ENCODE results near the gene CCDC142. TPM values are rescaled to one million over a fixed set of nuclear protein-coding genes. Genes with fewer than 3 reads are reported as not detected.

The CCDC142 gene
- total and polyA plus RNA-seq, 2 of the 8 experiments (the other 6 are each of a cell fraction or from before 2014, with no cell fraction given) = 6.0 to 10.7 TPM

- TF ChIP-seq CTBP2 (IDR thresholded peaks at IDR 0.05; ENCODE audit: borderline replicate concordance, insufficient read depth, insufficient read length, low read length) = no peak
- TF ChIP-seq HDAC2 (IDR thresholded peaks at IDR 0.05; ENCODE audit: borderline replicate concordance in 1 of 2, low read depth in 2 of 2, low read length in 2 of 2) = peak in 1 of 2 experiments; percentile 37; a peak in 1 of 4 replicates
- no peak for TF ChIP-seq TCF12 (IDR thresholded peaks at IDR 0.05; ENCODE audit: low read depth, low read length)
- peak; percentile 41 to 59; a peak in 1 of 4 replicates for TF ChIP-seq SIN3A (conservative IDR thresholded peaks at IDR 0.05 in 1 of 2, IDR thresholded peaks at IDR 0.05 in 1 of 2; ENCODE audit: low read depth in 1 of 2, low read length in 2 of 2)
- TF ChIP-seq RAD21 (IDR thresholded peaks at IDR 0.05 in 1 of 2, conservative IDR thresholded peaks at IDR 0.05 in 1 of 2; ENCODE audit: low read depth in 2 of 2, low read length in 2 of 2) = 0 out of 4 replicates have a peak, but pooled peaks of 1 of the 2 experiments have one; percentile 3
- TF ChIP-seq KDM5A (IDR thresholded peaks at IDR 0.05; ENCODE audit: low read length) = peak; percentile 91
- TF ChIP-seq TEAD4 (IDR thresholded peaks at IDR 0.05; ENCODE audit: low read depth, low read length) = peak; percentile 74
- TF ChIP-seq, protein P1, sequence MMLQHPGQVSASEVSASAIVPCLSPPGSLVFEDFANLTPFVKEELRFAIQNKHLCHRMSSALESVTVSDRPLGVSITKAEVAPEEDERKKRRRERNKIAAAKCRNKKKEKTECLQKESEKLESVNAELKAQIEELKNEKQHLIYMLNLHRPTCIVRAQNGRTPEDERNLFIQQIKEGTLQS (IDR thresholded peaks at IDR 0.05; ENCODE audit: insufficient read depth, low read depth, low read length) = peak; percentile 58
- 0 out of 2 replicates have a peak, but pooled peaks have one; percentile 1 for TF ChIP-seq BACH1 (IDR thresholded peaks at IDR 0.05; ENCODE audit: low read length)
- no peak for TF ChIP-seq EGR1 (IDR thresholded peaks at IDR 0.05; ENCODE audit: borderline replicate concordance, low read depth, low read length)
- peak; percentile 82 for TF ChIP-seq TAF7 (optimal IDR thresholded peaks at IDR 0.05; ENCODE audit: borderline replicate concordance, low read depth, low read length)
- peak; percentile 30; the same call in 1 of the 2 replicates for TF ChIP-seq POLR2AphosphoS5 (IDR thresholded peaks at IDR 0.05; ENCODE audit: low read depth, low read length)
- peak; percentile 3 for TF ChIP-seq NANOG (IDR thresholded peaks at IDR 0.05; ENCODE audit: insufficient read depth, low read depth, low read length, poor library complexity, severe bottlenecking)
- peak; percentile 88 for TF ChIP-seq SAP30 (IDR thresholded peaks at IDR 0.05; ENCODE audit: insufficient read depth, insufficient replicate concordance, low read length)
- TF ChIP-seq TBP (IDR thresholded peaks at IDR 0.05; ENCODE audit: low read depth, low read length) = peak; percentile 70; the same call in 1 of the 2 replicates
- TF ChIP-seq SP4 (IDR thresholded peaks at IDR 0.05; ENCODE audit: low read length) = no peak
- TF ChIP-seq POLR2A (IDR thresholded peaks at IDR 0.05; ENCODE audit: control extremely low read depth in 1 of 2, low read depth in 2 of 2, low read length in 2 of 2) = peak in 1 of 2 experiments; percentile 94; a peak in 2 of 3 replicates
- TF ChIP-seq, protein P2, sequence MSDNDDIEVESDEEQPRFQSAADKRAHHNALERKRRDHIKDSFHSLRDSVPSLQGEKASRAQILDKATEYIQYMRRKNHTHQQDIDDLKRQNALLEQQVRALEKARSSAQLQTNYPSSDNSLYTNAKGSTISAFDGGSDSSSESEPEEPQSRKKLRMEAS (IDR thresholded peaks at IDR 0.05) = peak; percentile 21
- peak; percentile 60 for TF ChIP-seq ASH2L (IDR thresholded peaks at IDR 0.05; ENCODE audit: low read length)
- peak; percentile 98 for TF ChIP-seq YY1 (IDR thresholded peaks at IDR 0.05; ENCODE audit: low read depth, low read length)
- TF ChIP-seq EP300 (IDR thresholded peaks at IDR 0.05; ENCODE audit: borderline replicate concordance in 1 of 2, low read depth in 2 of 2, low read length in 2 of 2) = peak in 1 of 2 experiments; percentile 5; a peak in 1 of 3 replicates
Measured at GRCh38 chr2:74529357-74530238, 46.8 kb upstream of the CCDC142 start, which contains the start of the genes AUP1 and HTRA2 (continued).

Data from H1 (cell line).